Measurements from ENCODE around the gene SLC30A5.

Gene SLC30A5

DNA sequence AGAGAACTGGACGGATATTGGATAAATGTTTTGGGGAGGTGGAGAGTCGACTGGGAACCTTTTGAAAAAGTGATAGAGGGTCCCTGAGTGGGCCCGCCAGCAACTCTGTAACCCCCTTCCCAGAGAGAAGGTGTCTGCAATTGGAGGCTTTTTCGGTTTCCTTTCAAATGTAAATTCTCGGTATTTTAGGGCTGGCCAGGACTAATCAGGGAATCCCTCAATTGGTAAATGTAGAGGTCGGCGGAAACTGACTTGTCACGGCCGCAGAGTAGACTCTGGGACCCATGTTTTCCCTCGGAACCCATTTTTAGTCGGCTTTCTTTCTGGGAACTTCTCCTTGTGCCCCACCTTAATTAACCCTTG is 73.7 kb downstream of the SLC30A5 start:
- no peak for DNase-seq (ENCODE audit: low read depth in 2 of 2)

DNA sequence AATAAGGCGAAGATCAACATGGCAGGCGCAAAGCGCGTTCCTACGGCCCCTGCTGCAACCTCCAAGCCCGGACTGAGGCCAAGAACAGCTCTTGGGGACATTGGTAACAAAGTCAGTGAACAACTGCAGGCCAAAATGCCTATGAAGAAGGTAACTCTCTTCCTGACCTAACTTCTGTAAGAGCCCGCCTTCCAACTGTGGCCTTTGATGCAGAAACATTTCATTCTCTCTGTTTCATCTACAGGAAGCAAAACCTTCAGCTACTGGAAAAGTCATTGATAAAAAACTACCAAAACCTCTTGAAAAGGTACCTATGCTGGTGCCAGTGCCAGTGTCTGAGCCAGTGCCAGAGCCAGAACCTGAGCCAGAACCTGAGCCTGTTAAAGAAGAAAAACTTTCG is 74.1 kb downstream of the SLC30A5 start:
- no peak for DNase-seq (ENCODE audit: low read depth in 2 of 2)

DNA sequence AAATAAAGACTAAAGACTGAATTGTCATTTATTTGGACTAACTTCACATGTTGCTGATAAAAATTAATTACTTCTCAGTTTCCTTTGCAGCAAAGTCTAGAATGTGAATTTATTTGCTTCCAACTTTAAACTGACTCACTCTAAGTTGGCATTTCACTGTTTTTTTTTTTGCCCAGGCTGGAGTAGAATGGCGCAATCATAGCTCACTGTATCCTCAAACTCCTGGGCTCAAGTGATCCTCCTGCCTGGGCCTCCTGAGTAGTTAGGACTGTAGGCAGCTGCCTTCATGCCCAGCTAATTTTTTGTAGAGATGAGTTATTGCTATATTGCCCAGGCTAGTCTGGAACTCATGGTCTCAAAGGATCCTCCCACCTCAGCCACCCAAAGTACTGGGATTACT is 76.7 kb downstream of the SLC30A5 start:
- DNase-seq (ENCODE audit: low read depth in 2 of 2) = no peak

DNA sequence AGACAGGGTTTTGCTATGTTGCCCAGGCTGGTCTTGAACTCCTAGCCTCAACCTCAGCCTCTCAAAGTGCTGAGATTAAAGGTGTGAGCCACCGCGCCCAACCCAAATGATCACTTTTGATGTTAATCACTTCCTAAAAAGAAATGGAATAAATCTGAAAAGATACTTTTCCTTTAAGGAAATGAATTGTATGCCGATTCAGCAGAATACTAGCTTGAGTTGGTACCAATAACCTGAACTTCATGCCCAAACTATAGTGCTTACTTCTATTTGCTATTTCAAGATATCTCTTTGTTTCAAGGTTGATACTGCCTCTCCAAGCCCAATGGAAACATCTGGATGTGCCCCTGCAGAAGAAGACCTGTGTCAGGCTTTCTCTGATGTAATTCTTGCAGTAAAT is 77.2 kb downstream of the SLC30A5 start:
- no peak for DNase-seq (ENCODE audit: low read depth in 2 of 2)
